ENCODE results near the gene METTL16. TPM values are rescaled to one million over a fixed set of nuclear protein-coding genes. Genes with fewer than 3 reads are reported as not detected.

The METTL16 gene
- total RNA-seq, 1 experiment from 2014 or later, result 54.1 TPM

- Mint-ChIP-seq H3K36me3 (peaks cover 62% of the 10 kb centered on the region), H3K4me1 (no peaks in the 10 kb centered on the region), H3K9me3 (no peaks in the 10 kb centered on the region), H3K4me3 (no peak overlapping the region), H3K27me3 (ENCODE audit: low read depth) (no peaks in the 10 kb centered on the region), H3K27ac (no peak overlapping the region)
- CTCF ChIA-PET, result interaction anchor here (1.0 kb wide), 1 partner anchor 20 kb away, joined by 3 read pairs; no protein-coding TSS in a partner anchor
- no peak for DNase-seq (ENCODE audit: low spot score)
- no peak for ATAC-seq
- POLR2A ChIA-PET, result no interaction called here
- TF ChIP-seq NFATC4 (CRISPR knock-in tag; IDR thresholded peaks at IDR 0.05), result no peak
Measured at GRCh38 chr17:2466931-2467330, 44.8 kb downstream of the METTL16 start.

GRCh38 chr17:2462481-2462880 lies 49.2 kb downstream of the METTL16 start:
- Mint-ChIP-seq H3K36me3 (peaks cover 60% of the 10 kb centered on the region), H3K4me3 (no peak overlapping the region), H3K9me3 (no peaks in the 10 kb centered on the region), H3K27ac (no peak overlapping the region), H3K27me3 (ENCODE audit: low read depth) (no peaks in the 10 kb centered on the region), H3K4me1 (no peaks in the 10 kb centered on the region)
- no peak for DNase-seq (ENCODE audit: low spot score)
- ChIA-PET POLR2A (no interaction called here), CTCF (no interaction called here)
- no peak for TF ChIP-seq ZNF281 (CRISPR knock-in tag; IDR thresholded peaks at IDR 0.05)
- no peak for TF ChIP-seq TP53 (CRISPR knock-in tag; IDR thresholded peaks at IDR 0.05)
- TF ChIP-seq FOXP4 (CRISPR knock-in tag; IDR thresholded peaks at IDR 0.05), result no peak
- no peak for TF ChIP-seq ZNF121 (CRISPR knock-in tag; IDR thresholded peaks at IDR 0.05)
- TF ChIP-seq FOXP1 (CRISPR knock-in tag; IDR thresholded peaks at IDR 0.05; ENCODE audit: borderline replicate concordance), result no peak
- TF ChIP-seq ZNF232 (CRISPR knock-in tag; IDR thresholded peaks at IDR 0.05), result no peak
- no peak for TF ChIP-seq OVOL2 (CRISPR knock-in tag; IDR thresholded peaks at IDR 0.05; ENCODE audit: borderline replicate concordance)
- no peak for TF ChIP-seq NR3C1 (CRISPR knock-in tag; conservative IDR thresholded peaks at IDR 0.05; ENCODE audit: low read depth)
- TF ChIP-seq GABPB1 (CRISPR knock-in tag; IDR thresholded peaks at IDR 0.05), result no peak
- ATAC-seq, result no peak

GRCh38 chr17:2459917-2460271 lies 51.8 kb downstream of the METTL16 start:
- no peaks in the 10 kb centered on the region for H3K9me3 Mint-ChIP-seq
- no peak overlapping the region for H3K4me3 Mint-ChIP-seq
- peak overlapping the region; percentile 85 for H3K27ac Mint-ChIP-seq
- TF ChIP-seq PRRX2 (CRISPR knock-in tag; IDR thresholded peaks at IDR 0.05), result no peak
- no peak for TF ChIP-seq GRHL2 (CRISPR knock-in tag; IDR thresholded peaks at IDR 0.05; ENCODE audit: insufficient replicate concordance, severe bottlenecking)
- no peak for TF ChIP-seq ZNF138 (CRISPR knock-in tag; conservative IDR thresholded peaks at IDR 0.05)
- no peak for TF ChIP-seq ATF1 (CRISPR knock-in tag; IDR thresholded peaks at IDR 0.05)
- no peak for TF ChIP-seq SP1 (CRISPR knock-in tag; conservative IDR thresholded peaks at IDR 0.05)
- no peak for TF ChIP-seq ZNF416 (CRISPR knock-in tag; IDR thresholded peaks at IDR 0.05)
- no peak for TF ChIP-seq CREB1 (CRISPR knock-in tag; IDR thresholded peaks at IDR 0.05)
- TF ChIP-seq NFYB (CRISPR knock-in tag; conservative IDR thresholded peaks at IDR 0.05; ENCODE audit: low read depth), result no peak
- no peak for TF ChIP-seq ZNF425 (CRISPR knock-in tag; conservative IDR thresholded peaks at IDR 0.05)
- DNase-seq (ENCODE audit: low spot score) (no peak), ATAC-seq (no peak)
- H3K27me3 Mint-ChIP-seq (ENCODE audit: low read depth), result no peaks in the 10 kb centered on the region
- H3K4me1 Mint-ChIP-seq, result no peaks in the 10 kb centered on the region
- CTCF ChIA-PET, result no interaction called here
- POLR2A ChIA-PET, result no interaction called here
- H3K36me3 Mint-ChIP-seq, result peaks cover 59% of the 10 kb centered on the region
